Adrenal gland (tissue), 5 donors: ENCODE data around the gene COL20A1.

ENCODE experiments used
- CTCF ChIP-seq, 6 experiments: fragments of 450-650 bp in 4 of 6; fragments of 200-600 bp in 2 of 6; sonication (generic) in 1 of 6; IDR thresholded peaks; 1 replicate in 5 of 6; 2 replicates in 1 of 6; pipeline versions ENCODE4 v1.5.1 to v1.8.0; 2016 to 2021; ENCODE audit warnings: antibody characterized with exemption in 6 of 6, mild to moderate bottlenecking in 2 of 6, moderate library complexity in 1 of 6
- POLR2A ChIP-seq, 2 donors: fragments of 450-650 bp; IDR thresholded peaks; one replicate each; pipeline ENCODE4 v1.6.1; 2017; ENCODE audit warnings: antibody characterized with exemption in 2 of 2, mild to moderate bottlenecking in 2 of 2, moderate library complexity in 1 of 2
- donor health status: DM: no; HTN: no; CAD: no.

GRCh38 chr20:63301671-63302070, 8.7 kb downstream of the COL20A1 start:
- TF ChIP-seq CTCF (IDR thresholded peaks at IDR 0.05) (no peak), POLR2A (IDR thresholded peaks at IDR 0.05) (no peak)
